Measurements from ENCODE around the gene ZNF334.

The ZNF334 gene

DNA sequence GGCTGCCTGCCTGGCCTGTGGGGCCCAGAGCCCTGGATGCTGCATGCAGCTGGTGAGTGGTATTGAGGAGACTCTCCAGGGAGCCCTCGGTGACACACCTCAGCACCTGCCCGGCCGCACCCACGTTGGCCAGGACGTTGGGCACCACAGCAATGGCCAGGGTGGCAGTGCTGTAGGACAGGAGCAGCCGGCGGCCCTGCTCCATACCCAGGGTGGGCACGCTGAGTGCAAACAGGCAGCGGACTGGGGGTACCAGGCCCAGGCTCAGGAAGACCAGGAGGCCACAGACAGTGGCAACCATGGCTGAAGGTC, 32.4 kb upstream of the ZNF334 start:
- DNase-seq (ENCODE audit: low read depth): no peak

- DNase-seq (ENCODE audit: low read depth): no peak
Measured at GRCh38 chr20:46545077-46545826, 31.9 kb upstream of the ZNF334 start.

- DNase-seq (ENCODE audit: low read depth): peak; percentile 5
Measured at GRCh38 chr20:46544576-46544975, 31.2 kb upstream of the ZNF334 start.

- no peak for DNase-seq (ENCODE audit: low read depth)
Measured at GRCh38 chr20:46543959-46544358, 30.6 kb upstream of the ZNF334 start.

- no peak for DNase-seq (ENCODE audit: low read depth)
Measured at GRCh38 chr20:46543033-46543432, 29.7 kb upstream of the ZNF334 start.

GRCh38 chr20:46541229-46541935, 28.0 kb upstream of the ZNF334 start:
- DNase-seq (ENCODE audit: low read depth): no peak

GRCh38 chr20:46539113-46539512, 25.8 kb upstream of the ZNF334 start:
- DNase-seq (ENCODE audit: low read depth): no peak

DNA sequence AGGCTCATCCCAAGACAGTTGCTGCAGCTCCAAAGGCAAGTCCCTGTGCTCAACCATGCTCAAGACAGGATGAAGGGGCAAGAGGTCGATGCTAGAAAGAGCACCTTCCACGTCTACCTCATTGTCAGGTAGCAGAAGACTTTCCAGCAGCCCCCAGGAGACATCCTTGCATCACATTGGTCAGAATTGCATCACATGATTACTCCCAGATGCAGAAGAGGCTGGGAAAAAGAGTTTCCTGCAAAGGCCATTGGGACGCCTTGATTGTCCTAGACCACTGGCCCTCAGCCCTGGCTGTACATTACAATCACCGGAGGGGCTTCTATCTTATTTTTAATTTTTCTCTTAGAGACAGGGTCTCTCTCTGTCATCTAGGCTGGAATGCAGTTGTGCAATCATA, 17.3 kb upstream of the ZNF334 start:
- DNase-seq (ENCODE audit: low read depth): no peak

GRCh38 chr20:46523696-46524328, 10.5 kb upstream of the ZNF334 start:
- peak; percentile 24 for DNase-seq (ENCODE audit: low read depth)

DNA sequence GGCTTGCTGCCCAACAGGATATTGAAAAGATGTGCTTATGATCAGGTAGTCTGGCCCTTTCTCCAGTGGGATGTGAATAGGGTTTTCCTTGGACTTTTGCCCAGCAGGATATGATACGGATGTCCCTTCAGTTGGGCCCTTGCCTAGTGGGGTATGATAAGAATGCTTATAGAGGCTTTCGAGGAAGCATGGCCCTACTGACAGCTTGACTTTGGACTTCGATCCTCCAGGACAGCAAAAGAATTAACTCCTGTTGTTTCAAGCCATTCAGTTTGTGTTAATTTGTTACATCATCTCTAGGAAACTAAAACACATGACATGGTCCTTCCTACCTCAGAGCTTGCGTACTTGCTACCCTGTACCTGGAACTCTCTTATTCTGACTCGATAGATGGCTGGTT, 9.7 kb upstream of the ZNF334 start:
- DNase-seq (ENCODE audit: low read depth): no peak

- DNase-seq (ENCODE audit: low read depth): peak; percentile 57
Measured at GRCh38 chr20:46520976-46521579, 7.7 kb upstream of the ZNF334 start.

GRCh38 chr20:46520540-46520939, 7.2 kb upstream of the ZNF334 start:
- no peak for DNase-seq (ENCODE audit: low read depth)

DNA sequence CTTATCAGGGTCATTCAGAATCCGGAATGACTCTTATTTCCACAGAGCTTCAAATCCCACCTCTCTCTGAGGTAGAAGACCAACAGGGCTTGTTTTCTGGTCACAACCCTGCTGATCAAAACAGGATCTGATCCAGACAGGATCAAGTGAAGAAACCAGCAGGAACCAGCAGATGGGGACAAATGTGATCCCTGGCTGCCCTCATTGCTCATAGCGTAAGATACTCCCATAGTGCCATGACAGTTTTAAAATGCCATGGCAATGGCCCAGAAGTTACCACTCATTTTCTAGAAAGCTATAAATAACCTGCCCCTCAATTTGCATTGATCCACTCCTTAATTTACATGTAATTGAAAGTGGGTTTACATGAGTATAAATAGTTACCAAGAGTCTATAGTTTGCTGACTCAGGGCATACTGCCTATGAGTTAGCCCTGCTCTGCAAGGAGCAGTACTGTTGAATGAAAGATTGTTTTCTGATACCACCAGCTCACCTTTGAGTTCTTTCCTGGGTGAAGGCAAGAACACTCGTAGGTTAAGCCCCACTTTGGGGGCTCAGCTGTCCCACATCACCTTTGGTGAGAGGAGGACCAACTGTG, 6.2 kb upstream of the ZNF334 start:
- DNase-seq (ENCODE audit: low read depth): no peak

DNA sequence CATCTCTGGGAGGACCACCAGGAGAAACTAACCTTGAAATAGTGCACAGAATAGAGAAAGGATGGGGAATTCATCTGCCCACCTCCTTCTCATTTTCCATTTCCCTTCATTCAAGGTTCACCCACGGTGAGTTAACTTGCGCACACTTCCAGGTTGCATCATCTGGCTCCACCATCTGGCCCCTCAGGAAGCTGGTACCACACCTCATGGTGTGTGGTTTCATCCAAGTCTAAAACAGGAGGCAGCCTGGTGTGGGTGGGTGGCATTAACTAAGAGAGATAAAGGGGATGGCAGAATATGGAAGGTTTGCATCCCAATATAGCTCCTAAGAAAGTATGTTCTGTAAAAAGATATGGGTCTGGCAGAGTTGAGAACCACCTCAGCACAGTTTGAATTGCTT, 3.8 kb downstream of the ZNF334 start:
- no peak for DNase-seq (ENCODE audit: low read depth)

DNA sequence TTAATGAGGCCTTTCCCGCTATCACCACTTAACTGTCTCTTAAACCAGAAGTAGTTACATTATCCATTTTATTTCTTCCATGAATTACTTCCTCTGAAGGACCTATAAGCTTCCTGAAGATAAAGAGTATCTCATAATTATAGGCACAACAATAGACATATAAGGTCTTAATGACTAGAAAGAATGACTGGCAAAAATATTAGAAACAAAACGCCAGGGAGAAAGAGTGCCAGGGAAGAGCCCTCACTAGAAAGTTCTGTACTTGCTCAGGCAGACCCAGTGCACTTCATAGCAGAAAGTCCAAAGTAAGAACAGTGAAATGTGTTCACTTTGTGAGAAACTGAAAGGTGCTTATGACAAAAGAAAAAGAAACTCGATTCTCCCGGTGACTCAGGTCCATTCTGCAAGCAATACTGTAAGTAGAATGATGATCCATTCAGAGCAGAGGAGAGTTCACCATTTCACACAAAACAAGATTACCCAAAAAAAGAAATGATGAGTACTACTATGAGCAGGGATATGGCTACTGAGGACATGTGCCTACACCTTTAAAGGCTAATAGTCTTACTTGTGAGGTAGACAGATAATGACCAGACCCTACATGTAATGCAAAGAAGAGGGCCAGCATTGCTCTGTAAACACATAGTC, 5.5 kb downstream of the ZNF334 start:
- DNase-seq (ENCODE audit: low read depth): no peak

GRCh38 chr20:46505506-46505905, 7.9 kb downstream of the ZNF334 start:
- no peak for DNase-seq (ENCODE audit: low read depth)

GRCh38 chr20:46501961-46502360, 11.4 kb downstream of the ZNF334 start:
- DNase-seq (ENCODE audit: low read depth): no peak

DNA sequence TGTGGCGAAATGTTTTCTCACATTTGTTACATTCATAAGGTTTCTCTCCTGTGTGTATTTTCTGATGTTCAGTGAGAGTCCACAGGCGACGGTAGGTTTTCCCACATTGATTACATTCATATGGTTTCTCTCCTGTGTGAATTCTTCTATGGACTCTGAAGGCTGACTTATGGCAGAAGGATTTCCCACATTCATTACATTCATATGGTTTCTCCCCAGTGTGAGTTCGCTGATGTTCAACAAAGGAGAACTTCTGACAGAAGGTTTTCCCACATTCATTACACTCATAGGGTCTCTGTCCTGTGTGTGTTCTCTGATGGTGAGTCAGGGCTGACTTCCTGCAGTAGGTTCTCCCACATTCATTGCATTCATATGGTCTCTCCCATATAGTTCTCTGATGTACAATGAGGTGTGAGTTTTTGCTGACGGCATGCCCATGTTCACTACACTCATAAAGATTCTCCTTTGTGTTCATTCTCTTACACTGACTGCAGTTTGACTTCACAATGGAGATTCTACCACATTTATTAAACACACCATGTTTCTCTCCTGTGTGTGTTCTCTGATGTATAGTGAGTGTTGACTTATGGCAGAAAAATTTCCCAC, 11.9 kb downstream of the ZNF334 start:
- DNase-seq (ENCODE audit: low read depth): no peak

GRCh38 chr20:46494077-46494476, 19.3 kb downstream of the ZNF334 start:
- no peak for DNase-seq (ENCODE audit: low read depth)

DNA sequence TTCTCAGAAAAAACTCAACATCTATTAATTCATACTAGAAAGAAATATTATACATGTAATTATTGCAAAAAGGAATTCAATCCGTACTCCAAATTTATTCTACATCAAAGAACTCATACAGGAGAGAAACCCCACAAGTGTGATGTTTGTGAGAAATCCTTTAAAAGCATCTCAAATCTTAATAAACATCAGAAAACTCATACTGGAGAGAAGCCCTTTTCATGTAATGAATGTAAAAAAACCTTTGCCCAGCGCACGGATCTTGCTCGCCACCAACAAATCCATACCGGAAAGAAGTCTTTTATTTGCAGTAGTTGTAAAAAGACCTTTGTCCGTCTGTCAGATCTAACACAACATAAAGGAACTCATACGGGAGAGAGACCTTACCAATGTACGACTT, 22.0 kb downstream of the ZNF334 start:
- no peak for DNase-seq (ENCODE audit: low read depth)

GRCh38 chr20:46488451-46488850, 24.9 kb downstream of the ZNF334 start:
- no peak for DNase-seq (ENCODE audit: low read depth)

DNA sequence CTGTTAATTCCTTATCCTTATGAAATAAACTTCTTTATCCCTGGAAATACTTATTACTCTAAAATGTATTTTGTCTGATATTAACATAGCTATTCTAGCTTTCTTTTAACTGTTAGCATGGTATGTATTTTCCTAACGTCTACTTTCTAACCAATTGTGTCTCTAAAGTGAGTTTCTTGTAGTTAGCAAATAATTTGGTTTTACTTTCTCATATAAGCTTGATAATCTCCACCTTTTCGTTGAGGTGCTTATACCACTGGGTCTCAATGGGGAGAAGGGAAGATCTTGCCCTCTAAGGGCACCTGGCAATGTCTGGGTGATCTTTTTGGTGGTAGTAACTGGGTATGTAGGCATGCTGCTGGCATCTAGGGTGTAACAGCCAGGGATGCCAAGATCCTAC, 25.7 kb downstream of the ZNF334 start:
- no peak for DNase-seq (ENCODE audit: low read depth)
